ENCODE results near the gene MECR. TPM values are rescaled to one million over a fixed set of nuclear protein-coding genes. Genes with fewer than 3 reads are reported as not detected.

Gene MECR
- total RNA-seq, 1 donor from 2014 or later = 15.2 TPM

- H3K36me3 Mint-ChIP-seq (ENCODE audit: low read depth) = peaks cover 3% of the 10 kb centered on the region
- peak; percentile 83 for TF ChIP-seq CTCF (IDR thresholded peaks at IDR 0.05)
- peaks cover 37% of the 10 kb centered on the region for H3K4me1 Mint-ChIP-seq (ENCODE audit: low read depth)
- peak within 1 kb of the TSS; percentile 98 for H3K27ac Mint-ChIP-seq (ENCODE audit: unreplicated experiment)
- no peaks in the 10 kb centered on the region for H3K9me3 Mint-ChIP-seq (ENCODE audit: low read depth)
- H3K27me3 Mint-ChIP-seq (ENCODE audit: low read depth) = no peaks in the 10 kb centered on the region
- H3K4me3 Mint-ChIP-seq (ENCODE audit: unreplicated experiment) = peak within 1 kb of the TSS; percentile 93
- DNase-seq (ENCODE audit: low spot score) = peak; percentile 99
Measured at GRCh38 chr1:29181413-29182225, 49.1 kb downstream of the MECR start, which contains the start of gene SRSF4. SRSF4 (minus strand) TSS chr1:29181900; CDS start chr1:29181752, 148 bp downstream.

GRCh38 chr1:29180497-29181412 lies 50.0 kb downstream of the MECR start:
- Mint-ChIP-seq H3K27me3 (ENCODE audit: low read depth) (no peaks in the 10 kb centered on the region), H3K4me3 (ENCODE audit: unreplicated experiment) (peak overlapping the region; percentile 93), H3K36me3 (ENCODE audit: low read depth) (peaks cover 3% of the 10 kb centered on the region), H3K27ac (ENCODE audit: unreplicated experiment) (peak overlapping the region; percentile 98), H3K4me1 (ENCODE audit: low read depth) (peaks cover 40% of the 10 kb centered on the region), H3K9me3 (ENCODE audit: low read depth) (no peaks in the 10 kb centered on the region)
- no peak for DNase-seq (ENCODE audit: low spot score)
- no peak for TF ChIP-seq CTCF (IDR thresholded peaks at IDR 0.05)

GRCh38 chr1:29179641-29180184 lies 51.0 kb downstream of the MECR start:
- peak overlapping the region; percentile 98 for H3K27ac Mint-ChIP-seq (ENCODE audit: unreplicated experiment)
- H3K4me1 Mint-ChIP-seq (ENCODE audit: low read depth) = peaks cover 40% of the 10 kb centered on the region
- no peaks in the 10 kb centered on the region for H3K27me3 Mint-ChIP-seq (ENCODE audit: low read depth)
- H3K4me3 Mint-ChIP-seq (ENCODE audit: unreplicated experiment) = peak overlapping the region; percentile 93
- TF ChIP-seq CTCF (IDR thresholded peaks at IDR 0.05) = no peak
- no peak for DNase-seq (ENCODE audit: low spot score)
- peaks cover 3% of the 10 kb centered on the region for H3K36me3 Mint-ChIP-seq (ENCODE audit: low read depth)
- H3K9me3 Mint-ChIP-seq (ENCODE audit: low read depth) = no peaks in the 10 kb centered on the region

DNA sequence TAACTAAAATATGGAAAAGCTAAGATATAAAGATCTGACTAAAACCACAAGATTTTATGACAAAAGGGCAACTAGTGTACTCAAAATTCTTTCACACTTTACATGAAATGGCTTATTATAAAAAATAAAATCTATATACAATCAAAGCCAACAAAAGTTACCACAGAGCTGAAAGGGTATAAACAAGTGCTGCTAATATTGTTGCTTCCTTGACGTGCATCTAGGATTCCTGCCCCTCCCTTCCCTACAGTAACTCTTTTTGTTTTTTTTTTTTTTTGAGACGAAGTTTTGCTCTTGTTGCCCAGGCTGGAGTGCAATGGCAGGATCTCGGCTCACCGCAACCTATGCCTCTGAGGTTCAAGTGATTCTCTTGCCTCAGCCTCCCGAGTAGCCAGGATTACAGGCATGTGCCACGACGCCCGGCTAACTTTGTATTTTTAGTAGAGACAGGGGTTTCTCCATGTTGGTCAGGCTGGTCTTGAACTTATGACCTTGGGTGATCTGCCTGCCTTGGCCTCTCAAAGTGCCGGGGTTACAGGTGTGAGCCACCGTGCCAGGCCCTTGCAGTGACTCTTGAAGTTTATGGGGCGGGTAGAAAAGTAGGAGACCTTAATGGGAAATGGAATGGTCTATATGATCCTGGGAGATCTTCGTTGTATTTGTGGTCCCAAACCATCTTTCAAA lies 53.6 kb downstream of the MECR start:
- Mint-ChIP-seq H3K9me3 (ENCODE audit: low read depth) (no peaks in the 10 kb centered on the region), H3K36me3 (ENCODE audit: low read depth) (peaks cover 7% of the 10 kb centered on the region), H3K27ac (ENCODE audit: unreplicated experiment) (peak overlapping the region; percentile 80), H3K4me1 (ENCODE audit: low read depth) (peaks cover 47% of the 10 kb centered on the region), H3K27me3 (ENCODE audit: low read depth) (no peaks in the 10 kb centered on the region), H3K4me3 (ENCODE audit: unreplicated experiment) (no peak overlapping the region)
- no peak for DNase-seq (ENCODE audit: low spot score)
- TF ChIP-seq CTCF (IDR thresholded peaks at IDR 0.05) = no peak

Data from chondrocyte (in vitro differentiated cells).